ENCODE results near the gene MAGI2.

The MAGI2 gene

GRCh38 chr7:79386688-79387422, 66.6 kb downstream of the MAGI2 start:
- H4K20me1 ChIP-seq (ENCODE audit: low read depth, low read length) = no peaks in the 10 kb centered on the region; the same call in 1 of the 2 replicates

GRCh38 chr7:79381921-79382320, 71.5 kb downstream of the MAGI2 start:
- H3K27me3 ChIP-seq (ENCODE audit: low read length) = no peaks in the 10 kb centered on the region
- no peaks in the 10 kb centered on the region; the same call in 1 of the 2 replicates for H3K9me2 ChIP-seq (replicated peaks; ENCODE audit: insufficient read depth, low read length)
- H3K79me2 ChIP-seq (ENCODE audit: insufficient read depth, low read length) = no peaks in the 10 kb centered on the region
- H3F3A ChIP-seq (ENCODE audit: insufficient read depth) = no peaks in the 10 kb centered on the region
- H3K9ac ChIP-seq (ENCODE audit: low read length) = no peak overlapping the region
- H4K20me1 ChIP-seq (ENCODE audit: low read depth, low read length) = no peaks in the 10 kb centered on the region
- no peak for TF ChIP-seq CTCF (IDR thresholded peaks at IDR 0.05; ENCODE audit: insufficient read depth, low read length, poor library complexity, severe bottlenecking)
- TF ChIP-seq EZH2phosphoT487 (conservative IDR thresholded peaks at IDR 0.05; ENCODE audit: low read length) = no peak
- H3K4me3 ChIP-seq (ENCODE audit: insufficient read depth, low read length, poor library complexity, severe bottlenecking) = no peak overlapping the region
- no peaks in the 10 kb centered on the region for H3K9me3 ChIP-seq (ENCODE audit: insufficient read depth, low read length)
- H2AFZ ChIP-seq (ENCODE audit: low read depth, low read length, severe bottlenecking) = no peak overlapping the region
- H3K36me3 ChIP-seq (ENCODE audit: low read length) = no peaks in the 10 kb centered on the region
- H3K27ac ChIP-seq (ENCODE audit: low read depth, low read length) = no peak overlapping the region
- no peak overlapping the region for H3K4me2 ChIP-seq (ENCODE audit: low read depth, low read length, poor library complexity, severe bottlenecking)

More at GRCh38 chr7:79386688-79387422, 66.6 kb downstream of the MAGI2 start:
- Histone ChIP-seq H3K4me2 (ENCODE audit: low read depth, low read length, poor library complexity, severe bottlenecking) (no peak overlapping the region), H3F3A (ENCODE audit: insufficient read depth) (no peaks in the 10 kb centered on the region), H3K9me2 (replicated peaks; ENCODE audit: insufficient read depth, low read length) (no peaks in the 10 kb centered on the region; the same call in 1 of the 2 replicates), H3K36me3 (ENCODE audit: low read length) (no peaks in the 10 kb centered on the region), H3K27ac (ENCODE audit: low read depth, low read length) (no peak overlapping the region), H3K27me3 (ENCODE audit: low read length) (no peaks in the 10 kb centered on the region), H3K9ac (ENCODE audit: low read length) (no peak overlapping the region), H3K79me2 (ENCODE audit: insufficient read depth, low read length) (no peaks in the 10 kb centered on the region), H3K9me3 (ENCODE audit: insufficient read depth, low read length) (no peaks in the 10 kb centered on the region), H2AFZ (ENCODE audit: low read depth, low read length, severe bottlenecking) (no peak overlapping the region), H3K4me3 (ENCODE audit: insufficient read depth, low read length, poor library complexity, severe bottlenecking) (no peak overlapping the region)
- TF ChIP-seq CTCF (IDR thresholded peaks at IDR 0.05; ENCODE audit: insufficient read depth, low read length, poor library complexity, severe bottlenecking) (no peak), EZH2phosphoT487 (conservative IDR thresholded peaks at IDR 0.05; ENCODE audit: low read length) (no peak)

- H3K27me3 ChIP-seq (ENCODE audit: low read length) = no peaks in the 10 kb centered on the region
- no peak overlapping the region for H3K4me2 ChIP-seq (ENCODE audit: low read depth, low read length, poor library complexity, severe bottlenecking)
- H3K9me2 ChIP-seq (replicated peaks; ENCODE audit: insufficient read depth, low read length) = no peaks in the 10 kb centered on the region
- H3K9ac ChIP-seq (ENCODE audit: low read length) = no peak overlapping the region
- TF ChIP-seq EZH2phosphoT487 (conservative IDR thresholded peaks at IDR 0.05; ENCODE audit: low read length) (no peak), CTCF (IDR thresholded peaks at IDR 0.05; ENCODE audit: insufficient read depth, low read length, poor library complexity, severe bottlenecking) (no peak)
- no peak overlapping the region for H2AFZ ChIP-seq (ENCODE audit: low read depth, low read length, severe bottlenecking)
- H3K79me2 ChIP-seq (ENCODE audit: insufficient read depth, low read length) = no peaks in the 10 kb centered on the region
- no peak overlapping the region for H3K4me3 ChIP-seq (ENCODE audit: insufficient read depth, low read length, poor library complexity, severe bottlenecking)
- H3K36me3 ChIP-seq (ENCODE audit: low read length) = no peaks in the 10 kb centered on the region
- H4K20me1 ChIP-seq (ENCODE audit: low read depth, low read length) = no peaks in the 10 kb centered on the region
- no peaks in the 10 kb centered on the region for H3F3A ChIP-seq (ENCODE audit: insufficient read depth)
- no peak overlapping the region for H3K27ac ChIP-seq (ENCODE audit: low read depth, low read length)
- H3K9me3 ChIP-seq (ENCODE audit: insufficient read depth, low read length) = no peaks in the 10 kb centered on the region
Observed at GRCh38 chr7:79377097-79377496, 76.4 kb downstream of the MAGI2 start.
